GM21367 (cell line): ENCODE data around the gene DCC.

Source experiments
- ATAC-seq: cut with Tn5 transposase; IDR thresholded peaks from one replicate; pipeline ENCODE4 v1.9.1; 2021; ENCODE audit not compliant: unreplicated experiment

The DCC gene

DNA sequence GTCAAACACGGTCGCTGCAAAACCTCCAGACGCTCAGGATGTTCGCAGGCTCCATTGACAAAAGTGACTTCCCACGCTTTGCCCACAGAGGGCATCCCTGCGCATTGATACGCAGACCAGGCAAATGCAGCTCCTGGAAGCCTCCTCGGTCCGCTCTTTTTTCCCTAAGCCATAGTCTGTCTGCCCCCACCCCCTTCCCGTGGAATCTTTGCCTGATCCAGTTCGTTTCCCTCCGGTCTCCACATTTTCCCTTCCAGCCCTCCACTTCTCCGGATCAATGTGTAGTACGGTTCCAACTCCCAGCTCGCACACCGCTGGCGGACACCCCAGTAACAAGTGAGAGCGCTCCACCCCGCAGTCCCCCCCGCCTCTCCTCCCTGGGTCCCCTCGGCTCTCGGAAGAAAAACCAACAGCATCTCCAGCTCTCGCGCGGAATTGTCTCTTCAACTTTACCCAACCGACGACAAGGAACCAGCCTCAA is at the start of gene DCC:
TSS of gene DCC (plus strand) at position 307 of the 481 bp plus-strand sequence. CDS start 591 bp downstream, outside the sequence.
- ATAC-seq, result no peak

GRCh38 chr18:52310651-52311050 is 29.3 kb upstream of the DCC start:
- ATAC-seq, result no peak

DNA sequence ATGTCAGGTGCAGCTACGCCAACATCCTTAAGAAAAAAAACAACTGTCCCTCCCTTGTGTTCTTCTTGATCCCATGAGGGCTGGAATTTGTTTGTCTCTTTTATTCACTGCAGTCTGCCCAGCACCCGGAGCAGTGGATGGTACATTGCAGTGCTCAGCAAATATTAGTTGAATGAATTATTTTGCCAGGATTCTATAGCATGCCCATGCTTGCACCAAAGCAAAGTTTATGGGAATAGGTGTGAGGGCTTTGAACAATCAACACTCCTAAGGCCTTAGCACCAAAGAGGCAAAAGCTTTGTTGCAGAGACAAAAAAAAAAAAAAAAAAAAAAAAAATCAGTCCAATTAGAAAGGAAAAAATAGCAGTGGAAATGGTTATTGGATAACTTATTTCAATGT is 28.7 kb upstream of the DCC start:
- ATAC-seq, result no peak

GRCh38 chr18:52312346-52312745 is 27.7 kb upstream of the DCC start:
- no peak for ATAC-seq

DNA sequence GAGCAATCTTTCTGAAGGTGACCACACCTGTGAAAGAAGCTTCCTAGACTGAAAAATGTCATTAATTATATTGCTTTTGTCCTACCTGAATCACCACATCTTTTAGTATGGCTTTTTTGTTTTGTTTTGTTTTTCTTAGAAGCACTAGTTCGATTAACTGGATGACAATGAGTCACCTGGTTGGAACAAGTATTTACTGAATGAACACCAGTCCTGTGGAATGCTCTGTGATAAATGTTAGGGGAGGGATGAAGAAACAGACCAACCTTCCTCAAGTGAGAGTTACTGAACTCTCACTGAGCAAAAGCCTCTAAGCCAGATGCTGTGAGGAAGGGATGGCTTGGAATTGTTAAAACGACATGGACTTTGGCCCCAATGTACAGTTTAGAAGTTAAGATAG is 26.8 kb upstream of the DCC start:
- ATAC-seq, result no peak

GRCh38 chr18:52319424-52319983 is 20.5 kb upstream of the DCC start:
- no peak for ATAC-seq

- ATAC-seq, result no peak
These were observed 17.7 kb upstream of the DCC start for GRCh38 chr18:52322307-52322706.

DNA sequence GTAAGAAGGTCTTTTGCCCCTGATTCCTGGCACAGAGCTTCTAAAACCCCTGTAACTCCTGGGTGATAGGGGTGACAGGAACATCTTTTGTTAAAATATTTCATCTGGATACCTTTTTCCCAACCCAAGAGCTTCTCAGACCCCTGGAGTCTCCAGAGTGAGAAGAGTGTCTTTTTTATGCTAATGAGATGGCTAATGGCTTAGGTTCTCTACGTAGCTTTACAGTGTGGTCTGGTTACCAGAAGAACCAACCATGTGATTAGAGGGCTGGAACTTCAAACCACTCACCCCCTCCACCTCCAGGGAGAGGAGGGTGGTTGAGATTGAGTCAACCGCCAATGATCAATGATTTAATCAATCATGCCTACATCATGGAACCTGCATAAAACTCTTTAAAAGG is 16.2 kb upstream of the DCC start:
- no peak for ATAC-seq

DNA sequence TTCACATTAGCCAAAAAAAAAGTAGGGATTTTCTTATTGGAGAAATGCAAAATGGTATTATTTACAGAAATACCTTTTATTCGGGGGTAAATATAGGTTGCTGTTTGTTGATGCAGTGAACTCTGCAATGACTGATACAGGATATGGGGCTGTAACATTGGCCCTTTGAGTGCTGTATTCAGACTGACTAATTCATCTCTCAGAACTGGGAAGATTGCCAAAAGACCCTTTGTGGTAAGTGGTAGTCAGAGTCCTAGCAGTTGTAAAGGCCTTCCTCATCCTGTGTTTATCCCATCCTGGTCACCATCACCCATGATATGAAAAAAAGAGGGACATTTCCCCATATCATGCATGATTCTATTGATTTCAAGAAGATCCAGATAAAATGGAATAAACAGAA is 14.0 kb upstream of the DCC start:
- no peak for ATAC-seq

GRCh38 chr18:52333860-52334259 is 6.1 kb upstream of the DCC start:
- ATAC-seq, result no peak

DNA sequence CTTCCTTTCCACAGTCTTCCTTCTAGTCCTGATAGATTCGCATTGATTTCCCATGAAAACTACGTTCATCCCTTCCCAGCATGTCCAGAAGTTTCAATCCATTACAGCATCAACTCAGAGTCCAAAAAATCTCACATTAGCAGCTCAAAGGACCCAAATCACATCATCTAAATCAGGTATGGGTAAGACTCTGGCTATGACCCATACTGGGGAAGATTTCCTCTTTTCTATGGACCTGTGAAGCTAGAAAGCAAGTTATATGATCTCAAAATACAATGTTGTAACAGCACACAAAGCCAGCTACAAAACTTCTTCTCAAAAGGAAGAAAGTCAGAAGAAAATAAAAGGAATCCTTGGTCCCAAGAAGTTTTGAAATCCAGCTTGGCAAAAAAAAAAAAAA is 5.7 kb upstream of the DCC start:
- no peak for ATAC-seq

GRCh38 chr18:52334896-52335295 is 5.1 kb upstream of the DCC start:
- no peak for ATAC-seq

DNA sequence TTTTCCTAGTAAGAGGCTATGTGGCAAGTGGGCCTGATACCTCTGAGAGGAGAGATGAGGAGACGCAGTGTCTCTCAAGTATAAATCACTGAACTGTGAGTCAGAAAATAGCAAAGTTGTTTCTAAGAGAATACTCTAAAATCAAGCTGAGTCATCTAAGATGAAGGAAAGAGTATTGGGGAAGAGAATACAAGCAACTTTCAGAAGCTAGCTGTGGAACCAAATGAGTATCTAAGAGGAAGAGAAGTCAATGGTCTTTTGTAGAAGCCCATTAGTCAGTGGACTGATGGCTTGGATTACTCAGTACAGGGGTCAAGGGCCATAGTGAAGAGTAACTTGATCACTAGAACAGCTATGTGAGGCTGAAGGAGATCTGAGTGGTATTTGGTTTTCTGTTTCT is 2.7 kb upstream of the DCC start:
- ATAC-seq, result no peak

GRCh38 chr18:52340406-52341102 is 557 bp downstream of the DCC start:
- ATAC-seq, result no peak

- no peak for ATAC-seq
These were observed 1.1 kb downstream of the DCC start for GRCh38 chr18:52341103-52341432.

DNA sequence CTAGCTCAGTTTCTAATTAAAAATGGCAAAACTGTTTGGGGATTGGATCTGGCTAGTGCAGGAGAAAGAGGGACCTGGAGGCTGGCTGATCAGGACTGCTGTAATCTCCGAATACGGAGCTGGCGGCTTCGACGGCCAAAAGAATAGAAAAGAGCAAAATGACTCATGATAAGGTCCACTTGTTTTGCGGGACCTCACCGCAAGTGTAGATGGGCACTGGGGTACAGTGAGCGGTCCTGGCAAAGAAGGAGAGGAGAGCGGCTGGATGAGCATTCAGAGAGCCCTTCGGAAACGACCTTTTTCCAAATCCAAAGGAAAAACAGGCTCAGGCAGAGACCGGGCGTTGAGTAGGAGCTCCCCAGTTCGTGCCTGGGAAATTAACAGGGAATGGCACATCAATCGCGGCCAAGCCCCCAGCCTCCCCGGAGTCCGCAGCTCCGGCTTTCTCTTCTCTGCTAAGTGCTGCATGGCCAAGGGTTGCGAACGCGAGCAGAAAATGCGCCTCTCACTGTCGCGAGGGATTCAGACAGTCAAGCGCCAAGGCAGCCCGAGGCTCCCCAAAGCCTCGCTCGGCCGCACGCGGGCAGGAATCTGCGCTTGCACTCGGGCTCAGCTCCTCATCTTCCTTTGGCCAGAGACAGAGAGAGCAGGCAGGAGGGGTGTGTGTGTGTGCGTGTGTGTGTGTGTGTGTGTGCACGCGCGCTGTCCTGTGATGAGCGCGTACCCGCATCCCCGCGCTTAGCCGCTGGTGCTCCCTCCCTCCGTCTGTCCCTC is 1.8 kb downstream of the DCC start:
- ATAC-seq, result no peak

DNA sequence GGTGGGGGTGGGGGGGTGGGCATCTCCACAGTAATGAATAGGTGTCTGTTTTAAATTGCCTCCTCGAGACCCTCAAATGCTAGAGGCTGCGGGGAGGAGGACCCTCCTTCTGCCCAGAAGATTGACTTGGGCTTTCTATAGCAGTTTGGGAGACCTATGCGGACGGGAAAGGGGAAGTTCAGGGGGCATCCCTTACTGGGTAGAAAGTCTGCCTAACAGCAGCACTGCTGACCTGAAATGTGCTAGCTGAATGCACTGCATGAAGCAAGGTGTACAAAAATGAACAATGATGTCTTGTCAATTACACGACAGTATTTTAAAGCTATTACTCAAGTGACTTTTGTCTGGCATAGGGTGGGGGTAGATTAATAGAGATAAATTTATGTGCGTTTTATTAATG is 2.5 kb downstream of the DCC start:
- ATAC-seq, result no peak

- ATAC-seq, result no peak
These were observed 3.1 kb downstream of the DCC start for GRCh38 chr18:52343138-52343537.

GRCh38 chr18:52343731-52344340 is 3.8 kb downstream of the DCC start:
- no peak for ATAC-seq

DNA sequence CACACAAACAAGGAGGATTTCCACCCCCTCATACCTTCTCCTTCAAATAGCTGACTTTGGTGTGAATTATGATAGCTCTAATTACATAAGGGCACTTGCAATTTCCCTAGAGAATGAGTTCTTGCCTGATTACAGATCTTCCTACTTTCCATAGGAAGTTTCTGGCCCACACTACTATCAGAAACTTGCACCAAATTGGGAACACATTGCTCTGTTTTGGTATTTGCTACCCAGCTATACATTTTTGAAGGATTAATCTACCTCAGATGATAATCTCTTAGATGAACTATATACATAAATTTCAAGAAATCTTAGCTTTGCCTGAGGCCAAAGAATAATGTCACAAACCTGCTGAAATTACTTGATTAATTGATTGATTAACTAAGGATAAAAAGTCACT is 4.9 kb downstream of the DCC start:
- no peak for ATAC-seq

DNA sequence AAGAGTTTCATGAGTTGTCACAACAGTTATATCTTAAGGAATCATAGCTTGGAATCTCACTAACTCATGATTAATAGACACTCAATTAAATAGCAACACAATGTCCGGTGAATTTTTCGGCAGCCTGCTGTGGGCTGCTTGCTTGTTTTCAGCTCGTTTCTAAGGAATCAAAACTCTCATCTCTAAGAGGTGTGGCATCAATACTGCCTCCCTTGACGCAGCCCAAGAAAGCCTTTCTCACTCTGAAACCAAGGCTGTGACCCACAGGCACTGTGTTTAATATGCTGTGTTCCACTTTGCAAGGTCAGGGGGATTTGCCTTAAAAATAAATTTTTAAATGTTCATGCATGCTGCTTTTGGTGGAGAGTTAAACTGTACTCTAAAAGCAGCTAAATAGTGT is 5.4 kb downstream of the DCC start:
- ATAC-seq, result no peak

DNA sequence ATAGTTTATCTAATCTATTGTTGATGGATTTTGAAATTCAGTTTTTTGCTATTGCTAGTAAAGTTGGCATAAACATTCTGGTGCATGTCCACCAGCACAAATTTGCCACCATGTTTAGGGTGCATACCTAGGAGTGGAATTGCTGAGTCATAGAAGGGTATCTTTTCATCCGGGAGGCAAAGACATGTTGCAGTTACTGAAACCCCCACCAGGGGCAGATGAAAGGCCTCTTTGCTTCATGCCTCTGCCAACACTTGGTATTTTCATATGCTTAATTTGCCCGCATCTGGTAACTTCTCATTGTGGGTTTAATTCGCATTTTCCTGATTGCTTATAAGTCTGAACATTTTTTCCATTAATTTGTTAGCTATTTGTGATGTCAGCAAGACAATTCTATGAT is 8.2 kb downstream of the DCC start:
- ATAC-seq, result no peak
